Mesothelial cell of epicardium (in vitro differentiated cells): Measurements from ENCODE around the gene RAI1. TPM values are rescaled to one million over a fixed set of nuclear protein-coding genes. Genes with fewer than 3 reads are reported as not detected.
A peak's percentile ranks its signal among the peaks of the same experiment; 100 is the strongest.

ENCODE experiments used
- DNase-seq, 2 experiments: peaks; one replicate each; pipeline ENCODE4 v3.0.0; 2021; ENCODE audit warnings: low spot score in 2 of 2; ENCODE audit not compliant: unreplicated experiment in 2 of 2
- H3K27ac Mint-ChIP-seq: 2 replicates; pipeline ENCODE4 v1.8.0; 2021; ENCODE audit warnings: mixed read lengths
- H3K27me3 Mint-ChIP-seq: 2 replicates; pipeline ENCODE4 v1.8.0; 2021; ENCODE audit warnings: low read depth, mixed read lengths
- H3K36me3 Mint-ChIP-seq: 2 replicates; pipeline ENCODE4 v1.8.0; 2021; ENCODE audit warnings: mixed read lengths
- H3K4me1 Mint-ChIP-seq: 2 replicates; pipeline ENCODE4 v1.8.0; 2021; ENCODE audit warnings: mixed read lengths
- H3K4me3 Mint-ChIP-seq: 2 replicates; pipeline ENCODE4 v1.8.0; 2021; ENCODE audit warnings: mild to moderate bottlenecking, moderate library complexity, mixed read lengths
- H3K9me3 Mint-ChIP-seq: 2 replicates; pipeline ENCODE4 v1.8.0; 2021; ENCODE audit warnings: mixed read lengths
- total RNA-seq: library from RNA; stranded (reverse); gene quantifications from 3 replicates; pipeline ENCODE4 v1.2.1, GENCODE V29; 2021
- TF ChIP-seq, protein P1 (sequence below): fragments of 200-600 bp; sonication (generic); IDR thresholded peaks from one replicate; pipeline ENCODE4 v1.5.0; 2021; ENCODE audit warnings: antibody characterized with exemption; ENCODE audit not compliant: unreplicated experiment

Gene RAI1
- total RNA-seq, 1 donor from 2014 or later: 137 TPM

DNA sequence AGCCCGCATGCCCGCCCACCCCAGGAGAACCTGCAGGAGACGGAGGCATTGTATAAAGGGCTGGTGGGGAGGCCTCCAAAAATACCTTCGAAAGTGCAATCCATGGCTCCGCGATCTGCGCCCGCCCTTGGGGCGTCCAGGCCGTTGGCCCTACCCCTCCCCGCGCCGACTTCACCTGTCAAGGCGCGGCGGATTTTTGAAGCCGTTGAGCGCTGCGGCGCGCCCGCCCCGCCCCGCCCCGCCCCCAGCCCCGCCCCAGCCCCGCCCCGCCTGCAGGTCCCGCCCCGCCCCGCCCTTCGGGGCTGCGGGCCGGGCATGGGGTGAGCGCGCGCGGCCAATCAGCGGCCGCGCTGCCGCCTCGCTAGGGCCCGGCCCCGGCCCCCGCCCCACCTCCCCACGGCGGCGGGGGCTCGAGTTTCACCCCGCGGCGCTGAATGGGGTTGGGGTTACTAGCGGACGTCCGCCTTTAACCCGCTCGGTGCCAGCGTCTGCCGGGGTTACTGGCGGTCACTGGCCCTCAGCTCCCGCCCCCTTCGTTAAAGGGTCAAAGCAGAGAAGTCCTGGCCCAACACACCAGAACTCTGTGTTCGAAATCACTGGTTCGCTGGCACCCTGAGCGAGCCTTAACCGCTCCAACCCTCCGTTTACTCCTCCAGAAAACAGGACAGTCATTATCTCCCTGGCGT lies 142.3 kb downstream of the RAI1 start:
- TF ChIP-seq, protein P1, sequence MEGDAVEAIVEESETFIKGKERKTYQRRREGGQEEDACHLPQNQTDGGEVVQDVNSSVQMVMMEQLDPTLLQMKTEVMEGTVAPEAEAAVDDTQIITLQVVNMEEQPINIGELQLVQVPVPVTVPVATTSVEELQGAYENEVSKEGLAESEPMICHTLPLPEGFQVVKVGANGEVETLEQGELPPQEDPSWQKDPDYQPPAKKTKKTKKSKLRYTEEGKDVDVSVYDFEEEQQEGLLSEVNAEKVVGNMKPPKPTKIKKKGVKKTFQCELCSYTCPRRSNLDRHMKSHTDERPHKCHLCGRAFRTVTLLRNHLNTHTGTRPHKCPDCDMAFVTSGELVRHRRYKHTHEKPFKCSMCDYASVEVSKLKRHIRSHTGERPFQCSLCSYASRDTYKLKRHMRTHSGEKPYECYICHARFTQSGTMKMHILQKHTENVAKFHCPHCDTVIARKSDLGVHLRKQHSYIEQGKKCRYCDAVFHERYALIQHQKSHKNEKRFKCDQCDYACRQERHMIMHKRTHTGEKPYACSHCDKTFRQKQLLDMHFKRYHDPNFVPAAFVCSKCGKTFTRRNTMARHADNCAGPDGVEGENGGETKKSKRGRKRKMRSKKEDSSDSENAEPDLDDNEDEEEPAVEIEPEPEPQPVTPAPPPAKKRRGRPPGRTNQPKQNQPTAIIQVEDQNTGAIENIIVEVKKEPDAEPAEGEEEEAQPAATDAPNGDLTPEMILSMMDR: no peak
- no peaks in the 10 kb centered on the region for H3K27me3 Mint-ChIP-seq
- H3K9me3 Mint-ChIP-seq: no peaks in the 10 kb centered on the region
- H3K4me1 Mint-ChIP-seq: peaks cover 63% of the 10 kb centered on the region
- peak overlapping the region; percentile 67 for H3K4me3 Mint-ChIP-seq
- peak overlapping the region; percentile 91 for H3K27ac Mint-ChIP-seq
- DNase-seq: peak; percentile 53 to 70
- H3K36me3 Mint-ChIP-seq: peaks cover 12% of the 10 kb centered on the region

DNA sequence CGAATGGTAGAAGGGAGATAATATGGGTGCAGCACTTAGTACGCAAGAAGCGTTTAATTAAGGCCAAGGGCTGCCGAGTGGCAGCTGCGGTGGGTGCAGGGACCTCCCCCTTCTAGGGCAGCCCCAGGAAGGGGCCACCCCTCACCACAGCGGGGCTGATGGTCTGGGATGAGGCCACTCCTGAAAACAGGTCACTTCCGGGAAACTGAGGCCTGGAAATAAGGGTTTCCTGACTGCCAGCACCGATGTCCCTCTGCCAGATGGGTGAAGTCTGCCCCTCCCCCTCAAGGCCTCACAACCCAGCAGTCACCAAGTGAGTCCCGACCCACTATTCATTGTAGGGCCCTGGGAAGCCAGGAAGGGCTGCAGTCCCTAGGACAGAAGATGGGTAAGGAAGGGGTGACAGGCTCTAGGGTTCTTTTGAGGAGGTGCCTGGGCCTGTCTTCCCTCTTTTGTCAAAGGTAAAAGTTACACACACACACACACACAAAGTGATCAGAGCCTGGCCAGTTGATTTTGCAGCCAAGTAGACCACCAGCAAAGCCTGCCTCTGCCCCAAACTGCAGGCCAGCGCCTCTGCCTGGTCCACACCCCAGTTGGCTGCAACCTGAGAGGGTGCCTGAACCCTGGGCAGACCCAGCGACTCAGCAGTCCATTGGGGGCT lies 143.0 kb downstream of the RAI1 start:
- peaks cover 65% of the 10 kb centered on the region for H3K4me1 Mint-ChIP-seq

DNA sequence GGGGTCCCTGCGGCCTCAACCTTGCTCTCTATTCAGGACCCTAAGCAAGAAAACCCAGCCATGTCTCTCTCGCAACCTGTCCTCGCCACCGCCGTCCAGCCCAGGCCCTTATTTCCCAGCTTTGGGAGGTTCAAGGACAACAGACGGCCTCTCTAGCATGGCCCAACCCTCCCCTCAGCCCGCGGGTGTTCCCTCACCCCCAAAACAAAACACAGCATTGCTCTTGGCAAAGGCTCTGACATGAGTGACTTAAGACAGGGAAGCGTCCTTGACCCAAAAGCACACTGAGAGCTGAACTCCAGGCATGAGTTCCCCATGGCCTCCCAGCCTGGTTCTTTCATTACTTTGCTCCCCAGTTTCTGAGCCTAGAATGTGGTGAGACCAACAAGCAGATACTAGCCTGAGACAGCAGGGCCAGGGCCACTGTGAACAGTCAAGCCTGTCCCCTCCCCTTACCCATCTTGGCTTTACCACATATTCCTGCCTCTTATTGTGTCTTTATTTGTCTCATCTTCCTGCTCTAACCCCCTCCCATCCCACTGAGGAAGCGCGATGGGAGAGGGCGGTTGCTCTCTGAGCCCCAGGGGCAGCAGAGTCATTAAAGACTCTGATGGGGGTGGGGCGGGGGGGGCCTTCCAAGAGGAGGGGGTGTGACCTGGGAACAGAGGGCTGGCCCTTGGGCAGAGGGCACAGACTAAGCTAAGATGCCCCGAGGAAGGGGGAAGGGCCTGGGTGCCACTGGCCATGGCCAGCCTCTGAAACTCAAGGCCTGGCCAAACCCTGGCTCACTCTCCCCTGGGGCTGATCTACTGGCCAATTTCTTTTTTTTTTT lies 143.7 kb downstream of the RAI1 start:
- DNase-seq: no peak
- peaks cover 7% of the 10 kb centered on the region for H3K36me3 Mint-ChIP-seq
- H3K9me3 Mint-ChIP-seq: no peaks in the 10 kb centered on the region
- no peaks in the 10 kb centered on the region for H3K27me3 Mint-ChIP-seq
- H3K4me3 Mint-ChIP-seq: peak overlapping the region; percentile 67
- peak overlapping the region; percentile 91 for H3K27ac Mint-ChIP-seq
- TF ChIP-seq, protein P1: no peak
- peaks cover 66% of the 10 kb centered on the region for H3K4me1 Mint-ChIP-seq

More for the DNA sequence above, 143.0 kb downstream of the RAI1 start:
- Mint-ChIP-seq H3K27ac (peak overlapping the region; percentile 91), H3K27me3 (no peaks in the 10 kb centered on the region), H3K4me3 (peak overlapping the region; percentile 67), H3K9me3 (no peaks in the 10 kb centered on the region), H3K36me3 (peaks cover 8% of the 10 kb centered on the region)
- TF ChIP-seq, protein P1: no peak
- DNase-seq: no peak

DNA sequence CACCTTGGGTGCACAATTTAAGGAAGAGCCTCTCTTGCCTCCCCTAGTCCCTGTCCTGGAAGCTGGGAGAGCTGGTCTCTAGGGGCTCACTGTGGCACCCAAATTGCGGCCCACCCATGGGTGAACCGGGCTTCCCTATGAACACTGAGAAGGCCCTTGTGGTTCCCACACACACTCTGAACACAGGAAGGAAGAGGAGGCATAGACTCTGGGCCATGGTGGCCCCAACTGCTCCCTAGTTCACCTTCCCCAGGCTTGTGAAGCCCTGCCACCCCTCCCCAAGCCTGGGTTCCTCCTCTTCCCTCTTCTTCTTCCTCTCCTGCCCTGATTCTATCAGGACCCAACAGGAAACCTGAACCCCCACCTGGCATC lies 145.1 kb downstream of the RAI1 start:
- H3K4me3 Mint-ChIP-seq: no peak overlapping the region
- peaks cover 7% of the 10 kb centered on the region for H3K36me3 Mint-ChIP-seq
- H3K27me3 Mint-ChIP-seq: no peaks in the 10 kb centered on the region
- H3K9me3 Mint-ChIP-seq: no peaks in the 10 kb centered on the region
- H3K4me1 Mint-ChIP-seq: peaks cover 62% of the 10 kb centered on the region
- peak overlapping the region; percentile 91 for H3K27ac Mint-ChIP-seq
- DNase-seq: no peak
- TF ChIP-seq, protein P1: no peak

DNA sequence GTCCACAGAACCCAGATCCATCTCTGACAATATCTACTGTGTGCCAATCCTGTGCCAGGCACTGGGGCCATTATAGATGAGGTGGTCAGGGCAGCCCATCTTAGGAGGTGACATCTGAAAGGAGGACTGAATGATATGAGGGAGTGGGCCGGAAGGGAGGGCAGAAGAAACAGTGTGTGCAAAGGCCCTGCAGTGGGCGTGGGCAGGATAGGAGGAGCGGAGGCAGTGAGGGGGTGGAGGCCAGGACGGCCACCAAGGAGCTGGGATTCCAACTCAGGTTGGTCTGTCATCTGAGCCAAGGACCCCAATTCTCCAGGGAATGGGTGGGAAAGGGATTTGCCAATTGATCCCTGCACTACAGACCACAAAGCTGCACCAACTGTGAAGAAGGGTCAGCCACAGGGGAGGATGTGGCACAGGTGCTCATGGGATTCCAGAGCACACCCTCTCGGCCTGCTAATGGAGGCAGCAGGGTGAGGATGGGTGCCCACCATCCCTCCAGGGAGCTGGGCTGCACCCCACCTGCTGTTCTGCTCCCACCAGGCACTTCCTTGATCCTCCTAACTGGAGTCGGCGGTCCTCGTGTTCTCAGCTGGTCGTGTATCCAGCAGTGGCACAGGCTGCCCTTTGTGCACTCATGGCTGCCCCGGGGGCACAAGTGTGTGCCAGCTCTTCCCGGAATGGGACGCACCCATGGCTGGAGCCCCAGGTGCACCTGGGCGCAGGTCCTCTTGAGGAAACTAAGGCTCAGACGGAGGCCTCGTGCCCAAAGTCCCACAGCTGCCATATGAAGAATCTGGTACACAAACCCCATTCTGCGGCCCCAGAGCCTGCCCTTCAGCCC lies 145.9 kb downstream of the RAI1 start:
- Mint-ChIP-seq H3K9me3 (no peaks in the 10 kb centered on the region), H3K27me3 (no peaks in the 10 kb centered on the region), H3K27ac (peak overlapping the region; percentile 91), H3K4me1 (peaks cover 60% of the 10 kb centered on the region), H3K36me3 (peaks cover 7% of the 10 kb centered on the region), H3K4me3 (no peak overlapping the region)
- TF ChIP-seq, protein P1: no peak
- no peak for DNase-seq
